BE2C (cell line): ENCODE results near the gene HLCS.
A peak's percentile ranks its signal among the peaks of the same experiment; 100 is the strongest.

ENCODE experiments used
- DNase-seq: peaks from one replicate; pipeline ENCODE4 v3.0.0-alpha.2; 2020
- H3K27me3 ChIP-seq: fragments of 250-450 bp; sonication (Bioruptor Pico); 2 replicates; pipeline ENCODE4 v1.5.1; 2020; ENCODE audit warnings: mild to moderate bottlenecking
- H3K36me3 ChIP-seq: fragments of 250-450 bp; sonication (Bioruptor Pico); 2 replicates; pipeline ENCODE4 v1.5.1; 2020; ENCODE audit warnings: mild to moderate bottlenecking
- H3K4me1 ChIP-seq: fragments of 250-450 bp; sonication (Bioruptor Pico); 2 replicates; pipeline ENCODE4 v1.5.1; 2020
- H3K4me3 ChIP-seq: 2 replicates; pipeline ENCODE4 v1.5.1; 2011; ENCODE audit warnings: low read depth, low read length
- H3K9me3 ChIP-seq: fragments of 250-450 bp; sonication (Bioruptor Pico); 2 replicates; pipeline ENCODE4 v1.5.1; 2020
- TF ChIP-seq, protein P1 (sequence below): IDR thresholded peaks from 2 replicates; pipeline ENCODE4 v1.5.1; 2012; ENCODE audit warnings: mild to moderate bottlenecking, low read depth, low read length

Gene HLCS

DNA sequence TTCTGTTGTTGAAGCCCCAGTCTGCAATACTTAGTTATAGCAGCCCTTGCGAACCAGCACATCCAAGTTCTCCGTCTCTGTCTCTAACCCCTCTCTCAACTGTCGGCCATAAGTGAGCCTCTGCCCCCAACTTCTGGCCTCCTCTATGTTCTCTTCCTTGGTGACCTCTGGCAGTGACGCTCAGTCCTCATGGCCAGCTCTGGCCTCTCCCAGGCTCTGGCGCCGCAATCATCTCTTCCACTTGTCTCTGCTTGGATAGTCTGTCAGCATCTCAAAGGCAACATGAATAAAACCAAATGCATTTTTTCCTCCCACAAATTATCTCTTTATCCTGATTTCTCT lies 8.4 kb upstream of the HLCS start:
- Histone ChIP-seq H3K9me3 (no peaks in the 10 kb centered on the region), H3K27me3 (no peaks in the 10 kb centered on the region), H3K4me1 (peaks cover 4% of the 10 kb centered on the region), H3K36me3 (no peaks in the 10 kb centered on the region), H3K4me3 (no peak overlapping the region)
- TF ChIP-seq, protein P1, sequence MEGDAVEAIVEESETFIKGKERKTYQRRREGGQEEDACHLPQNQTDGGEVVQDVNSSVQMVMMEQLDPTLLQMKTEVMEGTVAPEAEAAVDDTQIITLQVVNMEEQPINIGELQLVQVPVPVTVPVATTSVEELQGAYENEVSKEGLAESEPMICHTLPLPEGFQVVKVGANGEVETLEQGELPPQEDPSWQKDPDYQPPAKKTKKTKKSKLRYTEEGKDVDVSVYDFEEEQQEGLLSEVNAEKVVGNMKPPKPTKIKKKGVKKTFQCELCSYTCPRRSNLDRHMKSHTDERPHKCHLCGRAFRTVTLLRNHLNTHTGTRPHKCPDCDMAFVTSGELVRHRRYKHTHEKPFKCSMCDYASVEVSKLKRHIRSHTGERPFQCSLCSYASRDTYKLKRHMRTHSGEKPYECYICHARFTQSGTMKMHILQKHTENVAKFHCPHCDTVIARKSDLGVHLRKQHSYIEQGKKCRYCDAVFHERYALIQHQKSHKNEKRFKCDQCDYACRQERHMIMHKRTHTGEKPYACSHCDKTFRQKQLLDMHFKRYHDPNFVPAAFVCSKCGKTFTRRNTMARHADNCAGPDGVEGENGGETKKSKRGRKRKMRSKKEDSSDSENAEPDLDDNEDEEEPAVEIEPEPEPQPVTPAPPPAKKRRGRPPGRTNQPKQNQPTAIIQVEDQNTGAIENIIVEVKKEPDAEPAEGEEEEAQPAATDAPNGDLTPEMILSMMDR, result no peak
- no peak for DNase-seq

GRCh38 chr21:36973986-36974850 lies 7.7 kb upstream of the HLCS start:
- Histone ChIP-seq H3K4me3 (no peak overlapping the region), H3K27me3 (no peaks in the 10 kb centered on the region), H3K36me3 (no peaks in the 10 kb centered on the region), H3K9me3 (no peaks in the 10 kb centered on the region), H3K4me1 (peaks cover 4% of the 10 kb centered on the region)
- TF ChIP-seq, protein P1, result no peak
- no peak for DNase-seq

GRCh38 chr21:36968976-36969375 lies 2.5 kb upstream of the HLCS start:
- TF ChIP-seq, protein P1, result no peak
- Histone ChIP-seq H3K36me3 (no peaks in the 10 kb centered on the region), H3K27me3 (no peaks in the 10 kb centered on the region), H3K4me1 (peaks cover 5% of the 10 kb centered on the region; the same call in 1 of the 2 replicates), H3K9me3 (peaks cover 3% of the 10 kb centered on the region; the same call in 1 of the 2 replicates), H3K4me3 (no peak overlapping the region)
- DNase-seq, result no peak

GRCh38 chr21:36968414-36968813 lies 1.9 kb upstream of the HLCS start:
- DNase-seq, result no peak
- Histone ChIP-seq H3K9me3 (peaks cover 3% of the 10 kb centered on the region; the same call in 1 of the 2 replicates), H3K36me3 (no peaks in the 10 kb centered on the region), H3K27me3 (no peaks in the 10 kb centered on the region), H3K4me3 (no peak overlapping the region), H3K4me1 (peaks cover 5% of the 10 kb centered on the region; the same call in 1 of the 2 replicates)
- TF ChIP-seq, protein P1, result no peak

DNA sequence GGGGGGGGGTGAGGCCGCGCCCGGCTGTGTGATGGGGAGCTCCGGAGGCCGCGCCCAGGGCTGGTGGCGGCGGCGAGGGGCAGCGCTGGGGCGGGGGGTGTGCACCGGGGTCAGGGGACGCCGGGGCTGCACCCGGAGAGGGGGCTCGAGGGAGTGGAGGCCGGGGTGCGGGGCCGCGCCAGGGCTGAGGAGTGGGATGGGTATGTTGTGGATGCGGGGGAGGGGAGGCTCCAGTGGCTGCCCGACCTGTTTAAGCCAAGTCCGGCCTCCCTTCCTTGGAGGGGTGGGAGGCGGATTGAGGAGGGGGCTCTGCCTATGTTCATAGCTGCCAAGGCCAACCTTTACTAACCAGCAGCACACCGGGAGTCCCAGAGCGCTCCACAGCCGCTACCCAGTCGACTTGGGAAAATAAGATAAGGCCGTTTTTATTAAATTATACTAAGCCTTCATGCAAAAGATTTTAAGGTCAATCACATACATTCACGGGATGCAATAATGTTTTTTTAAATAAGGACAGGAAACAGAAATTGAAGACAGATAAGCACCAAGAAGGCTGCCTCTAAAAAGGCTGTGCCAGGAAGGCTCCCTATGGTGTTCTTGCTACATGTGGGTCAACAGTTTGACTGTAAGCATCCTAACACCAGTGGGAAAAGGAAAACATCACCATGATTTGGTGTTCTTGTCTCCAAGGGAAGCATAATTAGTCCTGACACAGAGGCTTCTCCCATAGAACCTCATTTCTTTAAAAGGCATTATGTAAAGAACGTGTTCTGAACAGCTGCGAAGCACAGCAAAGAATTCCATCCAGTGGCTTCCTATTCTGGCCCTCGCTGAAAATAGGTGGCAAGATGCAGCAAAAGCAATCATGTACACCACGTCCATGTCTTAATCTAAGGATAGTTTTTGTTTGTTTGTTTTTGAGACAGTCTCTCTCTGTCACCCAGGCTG lies 626 bp upstream of the HLCS start:
- TF ChIP-seq, protein P1, result no peak
- DNase-seq, result no peak
- Histone ChIP-seq H3K36me3 (no peaks in the 10 kb centered on the region), H3K9me3 (peaks cover 3% of the 10 kb centered on the region; the same call in 1 of the 2 replicates), H3K4me3 (peak overlapping the region; percentile 53), H3K4me1 (peaks cover 5% of the 10 kb centered on the region), H3K27me3 (no peaks in the 10 kb centered on the region)
